LNCAP (cell line): ENCODE results near the gene ZNF710.

Source experiments
- CTCF ChIP-seq: fragments of 450-650 bp; IDR thresholded peaks from 2 replicates; pipeline ENCODE4 v1.5.1; 2017; ENCODE audit warnings: mild to moderate bottlenecking

The ZNF710 gene

GRCh38 chr15:90022905-90023700, 22.0 kb downstream of the ZNF710 start:
- TF ChIP-seq CTCF: no peak

GRCh38 chr15:90024406-90024805, 23.3 kb downstream of the ZNF710 start:
- no peak for TF ChIP-seq CTCF

GRCh38 chr15:90025489-90026033, 24.4 kb downstream of the ZNF710 start:
- no peak for TF ChIP-seq CTCF

- TF ChIP-seq CTCF: no peak
Measured at GRCh38 chr15:90028376-90028944, 27.3 kb downstream of the ZNF710 start.

GRCh38 chr15:90029024-90029423, 27.9 kb downstream of the ZNF710 start:
- no peak for TF ChIP-seq CTCF

- no peak for TF ChIP-seq CTCF
Measured at GRCh38 chr15:90030376-90030775, 29.3 kb downstream of the ZNF710 start.

- TF ChIP-seq CTCF: no peak
Measured at GRCh38 chr15:90031231-90031791, 30.2 kb downstream of the ZNF710 start.
